NT2/D1 (cell line): ENCODE results near the gene PFKM.

Source experiments
- YY1 ChIP-seq: IDR thresholded peaks from 2 replicates; pipeline ENCODE4 v1.6.1; 2011; ENCODE audit not compliant: insufficient read length, insufficient read depth
- ZNF274 ChIP-seq: IDR thresholded peaks from 2 replicates; pipeline ENCODE4 v1.6.1; 2011; ENCODE audit warnings: mild to moderate bottlenecking, low read depth, low read length

GRCh38 chr12:48110691-48111311 lies 8.4 kb upstream of the PFKM start:
- TF ChIP-seq ZNF274 (no peak), YY1 (no peak)
